ENCODE data around the gene SLC6A1.

The SLC6A1 gene

DNA sequence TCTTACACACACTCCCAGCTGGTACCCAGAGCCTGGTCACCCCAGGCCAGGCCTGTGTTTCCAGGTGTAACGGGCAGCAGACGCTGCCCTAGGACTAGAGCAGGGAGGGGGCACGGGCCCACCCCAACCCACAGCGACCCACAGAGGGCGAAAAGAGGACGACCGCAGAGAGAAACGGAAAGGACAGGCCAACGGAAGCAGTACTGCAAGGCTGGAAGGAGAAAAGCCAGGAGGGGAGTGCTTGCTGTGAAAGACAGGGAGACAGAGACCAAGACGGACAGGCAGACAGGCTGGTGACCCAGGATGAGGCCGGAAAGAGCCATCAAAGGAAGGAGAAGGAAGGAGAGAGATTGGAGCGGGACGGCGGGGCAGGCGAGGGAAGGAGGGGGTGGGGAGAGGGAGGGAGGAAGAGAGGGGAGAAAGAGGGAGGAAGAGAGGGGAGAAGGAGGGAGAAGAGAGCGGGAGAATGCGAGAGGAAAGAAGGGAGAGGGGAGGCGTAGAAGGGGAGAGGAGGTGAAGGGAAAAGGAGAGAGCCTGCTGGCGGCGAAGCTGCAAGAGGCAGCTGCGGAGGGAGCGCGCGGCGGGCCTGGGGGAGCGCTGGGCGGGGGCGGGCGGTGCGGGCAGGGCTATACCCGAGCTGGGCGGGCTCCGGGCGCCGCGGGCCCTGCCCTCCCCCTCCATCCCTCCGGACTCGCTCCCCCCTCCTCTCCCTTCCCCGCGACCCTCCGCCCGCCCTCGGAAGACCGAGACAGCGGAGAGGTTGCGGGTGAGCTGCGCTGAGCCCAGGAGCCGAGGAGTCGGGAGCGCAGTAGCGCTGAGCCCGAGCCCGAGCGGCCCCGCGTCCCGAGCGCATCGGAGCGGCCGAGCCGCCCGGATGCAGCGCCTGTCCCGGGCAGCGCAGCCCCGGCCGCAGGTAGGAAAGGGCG, at the start of gene SLC6A1:
Gene SLC6A1 (plus strand): TSS at position 732 of the 926 bp plus-strand sequence. CDS start 24,464 bp downstream, outside the sequence.
- DNase-seq: no peak

GRCh38 chr3:10944866-10945265, 47.7 kb upstream of the SLC6A1 start:
- DNase-seq: no peak

DNA sequence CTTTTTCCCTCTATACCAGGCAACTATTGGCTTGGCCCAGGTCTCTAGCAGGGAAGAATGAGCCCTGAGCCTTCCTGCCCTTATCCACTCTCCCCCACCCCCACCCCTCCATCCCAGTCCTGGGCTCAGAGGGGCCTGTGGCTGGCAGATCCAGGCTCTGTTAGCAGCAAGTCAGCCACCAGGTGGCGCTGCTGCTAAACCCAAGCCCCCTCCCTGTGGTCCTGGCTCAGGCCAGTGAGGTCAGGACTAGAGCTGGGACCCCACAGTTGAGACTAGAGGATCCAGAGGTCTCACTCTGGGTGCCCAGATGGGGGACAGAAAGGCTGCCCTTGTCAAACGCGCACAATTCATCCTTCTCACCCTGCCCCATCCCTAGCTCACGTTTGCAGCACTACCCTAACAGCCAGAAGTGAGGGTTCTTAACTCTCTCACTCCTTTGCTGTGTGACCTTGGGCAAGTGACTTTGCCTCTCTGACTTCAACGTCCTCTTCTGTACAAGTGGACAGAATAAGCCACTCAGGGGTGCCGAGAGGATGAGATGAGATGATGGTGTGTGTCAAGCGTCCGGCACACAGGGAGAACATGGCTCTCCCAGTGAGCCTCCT, 46.8 kb upstream of the SLC6A1 start:
- DNase-seq: peak in 3 of 4 experiments; percentile 9 to 24 (median 15)

DNA sequence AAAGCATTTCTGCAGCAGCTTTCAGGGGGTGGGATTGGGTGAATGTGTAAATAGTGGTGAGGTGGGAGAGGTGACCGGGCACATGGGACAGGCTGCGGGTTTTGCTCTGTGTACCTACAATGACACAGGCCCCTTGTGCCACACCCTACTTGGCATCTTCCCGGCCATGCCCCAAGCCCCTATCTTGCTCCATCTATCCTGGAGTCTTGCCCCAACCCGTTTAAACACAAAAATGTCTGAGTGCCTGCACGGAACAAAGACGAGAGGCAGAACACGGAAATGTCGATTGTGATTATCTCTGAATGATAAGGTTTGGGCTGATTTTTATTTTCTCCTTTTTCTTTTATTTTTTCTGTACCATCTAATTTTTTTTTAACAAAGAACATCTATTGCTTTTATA, 46.0 kb upstream of the SLC6A1 start:
- no peak for DNase-seq

DNA sequence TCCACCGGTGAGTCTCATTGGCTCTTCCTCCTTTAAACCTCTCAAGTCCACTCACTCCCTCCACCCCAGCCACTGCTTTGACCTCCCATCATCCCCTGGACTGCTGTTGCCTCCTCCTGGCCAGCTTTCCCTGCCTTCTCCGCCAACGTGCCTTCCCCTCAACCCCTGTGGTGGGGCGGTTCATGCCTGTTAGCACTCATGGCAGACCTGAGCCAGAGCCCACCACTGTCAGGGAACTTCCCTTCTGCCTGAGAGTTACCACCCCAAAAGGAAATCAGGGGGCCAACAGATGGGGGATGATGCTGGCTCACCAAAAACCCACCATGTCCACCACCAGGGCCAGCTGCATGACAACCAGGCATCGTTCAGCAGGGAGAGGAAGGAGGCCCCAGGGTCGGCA, 44.2 kb upstream of the SLC6A1 start:
- DNase-seq: no peak

DNA sequence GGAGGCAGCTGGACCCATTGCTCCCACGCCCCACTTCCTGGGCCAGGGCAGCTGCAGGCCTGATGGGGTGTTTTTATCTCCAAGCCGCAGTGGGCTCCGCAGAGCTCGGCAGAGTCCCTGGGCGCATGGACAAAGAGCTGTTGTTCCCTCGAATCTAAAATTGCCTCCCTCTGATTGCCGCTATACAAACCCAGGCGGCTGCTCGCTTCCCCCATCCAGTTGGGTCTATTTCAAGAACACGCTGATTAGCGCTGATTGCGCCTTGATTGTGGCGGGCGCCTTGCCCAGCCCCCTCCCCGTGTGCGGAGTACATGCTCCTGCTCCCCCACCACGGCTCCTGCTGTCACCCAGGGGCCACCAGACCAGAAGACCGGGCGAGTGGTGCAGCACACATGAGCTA, 43.4 kb upstream of the SLC6A1 start:
- DNase-seq: no peak

- no peak for DNase-seq
Measured at GRCh38 chr3:10950476-10951294, 41.9 kb upstream of the SLC6A1 start.

DNA sequence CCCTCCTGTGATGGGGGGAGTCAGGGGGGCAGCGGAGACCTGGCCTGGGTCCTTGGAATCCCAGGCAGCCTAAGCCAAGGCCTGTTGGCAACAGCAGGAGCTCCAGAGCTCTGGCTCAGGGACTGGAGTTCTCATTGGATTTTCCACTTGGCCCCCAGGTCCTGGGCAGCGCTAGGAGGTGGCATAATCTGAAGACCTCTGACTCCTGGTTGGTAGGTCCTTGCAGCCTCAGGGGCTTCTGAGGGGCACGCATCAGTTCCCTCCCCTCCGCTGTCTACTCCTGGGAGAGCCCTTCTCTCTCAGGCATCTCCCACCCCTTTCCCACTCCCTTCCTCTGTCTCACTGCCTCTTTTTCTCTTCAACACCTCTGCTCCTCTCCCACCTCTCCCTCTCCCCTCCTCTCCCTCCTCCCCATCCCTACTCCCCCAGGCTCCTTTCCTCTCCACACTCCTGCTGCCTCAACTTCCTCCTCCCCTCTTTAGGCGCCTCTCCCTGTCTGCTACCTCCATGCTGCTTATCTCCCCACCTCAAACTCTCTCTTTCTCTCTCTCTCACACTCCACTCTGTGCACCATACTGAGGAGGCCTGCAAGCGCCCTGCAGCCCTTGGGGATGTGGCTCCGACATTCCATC, 41.1 kb upstream of the SLC6A1 start:
- no peak for DNase-seq

DNA sequence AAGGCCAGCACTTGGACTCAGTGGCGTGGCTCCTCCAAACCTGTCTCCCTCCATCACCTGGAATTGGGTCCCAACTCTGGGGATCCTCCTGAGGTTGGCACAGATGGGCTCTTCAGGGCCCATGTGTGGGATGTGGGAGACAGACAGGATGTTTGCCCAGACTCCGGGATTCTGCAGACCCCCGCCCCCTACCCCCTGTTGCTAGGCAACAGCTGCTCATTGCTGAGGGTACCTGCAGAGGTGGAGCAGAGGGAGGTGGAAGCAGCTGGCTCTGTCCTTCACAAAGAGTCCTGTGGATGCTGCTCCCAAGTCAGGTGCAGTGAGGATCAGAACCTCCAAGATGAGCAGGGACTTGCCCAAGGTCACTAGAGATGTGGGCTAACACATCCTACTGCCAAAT, 40.0 kb upstream of the SLC6A1 start:
- DNase-seq: no peak

DNA sequence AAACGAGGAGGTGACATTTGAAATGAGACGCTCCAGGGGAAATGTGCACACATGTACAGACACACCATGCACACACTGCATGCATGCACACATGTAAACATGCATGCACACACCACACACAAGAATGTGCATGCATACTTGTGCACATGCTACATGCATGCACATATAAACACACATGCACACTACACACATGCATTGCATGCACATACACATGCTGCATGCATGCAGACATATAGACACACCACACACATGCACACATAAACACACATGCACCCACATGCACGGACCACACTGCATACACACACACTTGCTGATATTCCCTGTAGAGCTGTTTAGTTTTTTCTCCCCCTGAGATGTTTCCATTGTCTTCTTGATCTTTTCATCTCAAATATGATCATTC, 37.8 kb upstream of the SLC6A1 start:
- no peak for DNase-seq

DNA sequence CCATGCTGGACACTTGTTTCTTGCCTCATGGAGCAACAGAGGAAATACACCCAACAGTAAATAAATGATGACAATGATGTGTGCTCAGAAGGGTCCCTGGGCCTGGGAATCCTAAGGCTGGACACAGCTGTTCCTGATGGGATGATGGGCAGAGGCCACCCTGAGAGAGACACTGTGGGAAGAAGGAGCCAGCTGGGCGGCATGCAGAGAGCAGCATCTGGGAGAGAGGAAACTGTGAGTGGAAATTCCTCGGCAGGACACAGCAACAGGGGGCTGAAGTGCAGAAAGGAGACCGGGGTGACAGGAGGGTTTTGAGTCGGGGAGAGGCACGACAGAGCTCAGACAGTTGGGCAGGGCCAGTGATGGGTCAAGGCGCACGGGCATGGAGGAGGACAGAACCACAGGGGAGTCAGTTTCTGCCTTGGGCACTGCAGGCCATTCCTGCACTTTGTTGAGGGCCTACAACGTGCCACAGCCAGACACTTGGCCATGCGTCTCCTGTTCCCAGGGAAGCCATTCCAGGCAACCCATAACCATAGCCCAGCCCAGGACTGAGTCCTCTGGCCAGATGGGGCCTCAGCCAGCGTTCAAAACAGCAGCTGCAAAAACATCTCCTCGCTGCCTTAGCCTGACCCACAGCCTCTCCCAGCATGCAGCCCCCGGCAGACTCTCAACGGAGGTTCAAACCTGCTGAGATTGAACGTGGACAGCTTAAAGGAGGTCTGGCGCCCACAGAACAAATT, 36.7 kb upstream of the SLC6A1 start:
- DNase-seq: no peak

- no peak for DNase-seq
Measured at GRCh38 chr3:10956531-10956930, 36.0 kb upstream of the SLC6A1 start.

DNA sequence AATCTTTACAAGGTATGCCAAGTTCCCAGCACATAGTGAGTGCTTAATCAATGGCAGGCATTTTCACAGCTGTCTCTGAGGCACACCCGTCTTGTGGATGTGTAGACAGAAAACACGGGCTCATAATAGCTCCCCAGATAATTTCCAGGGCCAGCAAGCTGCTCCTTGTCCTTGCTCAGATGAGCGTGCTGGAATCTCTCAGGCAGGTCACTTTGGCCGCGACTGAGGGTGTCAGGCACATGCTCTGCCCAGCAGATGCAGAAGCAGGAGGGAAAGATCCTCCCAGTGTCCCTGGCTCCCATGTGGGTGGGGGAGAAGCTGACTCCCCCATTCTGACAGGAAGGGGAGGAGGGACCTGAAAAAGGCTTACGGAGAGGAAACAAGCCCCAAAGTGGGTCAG, 35.6 kb upstream of the SLC6A1 start:
- no peak for DNase-seq

DNA sequence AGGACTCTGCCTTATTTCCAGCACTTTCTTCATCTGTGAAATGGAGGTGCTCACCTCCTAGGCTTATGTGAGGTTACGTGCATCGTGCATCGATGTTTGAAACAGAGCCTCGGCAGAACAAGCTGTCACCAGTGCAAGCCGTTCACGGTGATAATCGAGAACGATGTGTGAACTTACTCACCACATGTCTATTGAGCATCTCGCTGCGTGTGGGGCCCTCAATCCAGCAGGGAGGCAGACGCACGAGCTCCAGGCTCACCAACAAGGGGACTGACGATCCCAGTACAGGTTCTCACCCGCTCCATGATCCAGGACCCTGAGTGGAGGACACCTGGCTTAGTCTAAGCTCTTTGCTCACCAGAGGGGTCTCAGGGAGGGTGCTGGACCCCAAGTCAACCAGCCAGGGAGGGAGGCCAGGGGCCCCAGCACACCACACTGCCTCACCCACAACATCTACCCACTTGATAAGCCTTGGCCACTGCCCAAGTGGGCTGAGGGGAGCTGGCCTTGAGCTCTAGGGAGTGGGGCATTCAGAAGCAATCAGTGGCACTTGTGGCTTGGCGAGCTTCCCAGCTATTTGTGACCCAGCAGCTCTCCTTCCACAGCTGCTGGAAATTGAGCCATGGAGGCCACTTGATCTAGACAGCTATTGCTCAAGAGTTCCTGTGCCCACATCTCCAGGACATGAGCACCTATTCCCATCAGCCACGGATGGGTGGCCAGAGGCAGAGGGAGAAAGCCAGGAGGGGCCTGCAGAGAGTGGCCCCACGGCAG, 34.4 kb upstream of the SLC6A1 start:
- no peak for DNase-seq

DNA sequence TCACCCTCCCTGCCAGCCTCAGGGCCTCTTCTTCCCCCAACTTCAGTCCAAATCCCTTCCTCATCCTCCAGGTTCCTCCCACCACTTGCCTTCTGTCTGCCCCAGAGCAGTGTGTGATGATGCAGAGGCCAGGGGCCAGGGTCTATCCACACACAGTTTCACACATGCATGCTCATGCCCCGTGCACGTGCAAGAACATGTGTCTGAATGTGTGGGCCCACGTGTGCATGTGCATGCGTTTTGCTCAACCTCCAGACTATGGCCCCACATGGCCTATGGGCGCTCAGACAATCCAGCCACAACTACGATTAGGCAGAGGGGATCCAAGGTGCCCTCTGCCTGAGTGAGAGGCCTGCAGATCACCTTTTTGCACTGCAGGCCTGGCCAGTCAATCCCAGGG, 32.3 kb upstream of the SLC6A1 start:
- no peak for DNase-seq

DNA sequence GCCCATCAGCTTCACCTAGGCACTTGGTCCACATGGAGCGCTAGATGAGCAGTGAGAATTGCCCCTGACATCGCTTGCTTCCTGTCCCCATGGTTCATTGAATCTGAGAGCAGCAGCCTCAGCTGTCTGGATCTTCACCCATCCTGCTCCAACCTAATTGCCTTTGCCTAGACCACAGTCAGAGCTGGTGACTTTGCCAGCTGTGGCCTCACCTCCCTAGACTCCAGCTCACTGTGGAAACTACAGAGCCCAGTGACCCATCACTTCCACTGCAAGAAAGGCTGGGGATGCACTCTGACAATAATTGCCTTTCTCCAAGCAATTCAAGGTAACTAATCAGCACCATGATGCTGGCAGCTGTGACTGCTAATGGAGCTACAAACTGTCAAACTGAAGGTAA, 30.6 kb upstream of the SLC6A1 start:
- DNase-seq: no peak

DNA sequence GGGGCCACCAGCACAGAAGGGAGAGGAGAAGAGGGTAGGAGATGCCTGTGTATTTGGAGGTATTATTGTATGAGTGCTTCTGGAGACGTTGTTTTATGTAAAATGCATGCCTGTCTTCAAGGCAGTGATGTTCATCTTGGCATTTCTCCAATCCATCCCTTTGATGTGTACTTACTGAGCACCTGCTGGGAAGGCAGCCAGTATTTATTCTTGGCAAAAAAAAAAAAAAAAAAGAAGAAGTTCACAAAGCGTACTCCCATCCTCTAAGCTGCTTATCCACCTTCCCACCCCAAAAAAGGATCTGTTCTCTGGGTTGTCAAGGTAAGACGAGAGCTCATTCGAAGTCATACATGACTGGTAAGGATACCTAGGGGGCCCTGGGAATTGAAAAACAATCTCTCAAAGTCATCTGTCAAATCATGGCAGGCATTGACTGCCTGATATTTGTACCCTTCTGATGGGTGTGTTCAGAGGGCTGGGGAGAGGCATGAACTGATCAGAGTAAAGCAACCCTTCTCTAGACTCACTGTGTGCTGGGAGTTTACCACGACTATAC, 30.0 kb upstream of the SLC6A1 start:
- DNase-seq: no peak

DNA sequence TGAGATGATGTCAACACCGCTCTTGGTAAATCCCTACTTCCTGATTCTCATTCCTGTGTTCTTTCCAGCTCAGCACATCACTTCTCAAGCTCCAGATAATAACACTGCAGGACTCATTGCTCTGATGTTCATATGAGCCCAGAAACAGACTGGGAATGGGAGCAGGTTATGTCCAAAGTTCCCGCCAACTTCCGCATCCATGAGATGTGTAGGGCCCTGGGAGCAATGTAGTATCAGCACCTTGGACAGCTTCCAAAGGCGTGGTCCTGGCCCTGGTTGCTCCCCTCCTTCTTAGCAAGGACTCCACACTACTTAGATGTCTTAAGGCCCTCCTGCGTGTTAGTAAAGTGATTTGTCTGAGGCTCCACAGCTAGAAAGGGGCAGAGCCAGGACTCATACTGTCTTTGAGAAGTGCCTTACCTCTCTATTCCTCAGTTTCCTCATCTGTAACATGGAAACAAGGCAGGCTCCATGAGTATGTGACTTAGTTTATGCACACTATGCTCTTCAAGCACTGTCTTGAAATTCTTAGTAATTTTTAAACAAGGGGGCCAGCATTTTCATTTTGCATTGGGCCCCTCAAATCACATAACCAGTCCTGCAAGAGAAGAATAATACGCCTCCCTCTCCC, 27.9 kb upstream of the SLC6A1 start:
- DNase-seq: no peak

GRCh38 chr3:10968401-10968800, 24.1 kb upstream of the SLC6A1 start:
- no peak for DNase-seq

GRCh38 chr3:10970306-10970960, 22.1 kb upstream of the SLC6A1 start:
- DNase-seq: no peak
